ENCODE results near the gene DNAJC24. TPM values are rescaled to one million over a fixed set of nuclear protein-coding genes. Genes with fewer than 3 reads are reported as not detected.

Gene DNAJC24
- total RNA-seq, 1 donor from 2014 or later, result 26.3 TPM

- CTCF ChIA-PET, result no interaction called here
- intact Hi-C loops (cut with micrococcal nuclease), result no loop called here
These were observed 14.5 kb upstream of the DNAJC24 start for GRCh38 chr11:31355131-31355530.

GRCh38 chr11:31355817-31356216, 13.8 kb upstream of the DNAJC24 start:
- DNase-seq, result no peak
- Mint-ChIP-seq H3K4me3 (no peak overlapping the region), H3K27ac (no peak overlapping the region), H3K4me1 (no peaks in the 10 kb centered on the region), H3K36me3 (ENCODE audit: low read depth) (no peaks in the 10 kb centered on the region), H3K9me3 (no peaks in the 10 kb centered on the region), H3K27me3 (peaks cover 19% of the 10 kb centered on the region)
- POLR2A ChIA-PET, result no interaction called here
- intact Hi-C loops (cut with micrococcal nuclease), result no loop called here
- ATAC-seq (ENCODE audit: low read depth), result no peak
- no peak for TF ChIP-seq CTCF (IDR thresholded peaks at IDR 0.05)
- CTCF ChIA-PET, result no interaction called here

More at GRCh38 chr11:31355131-31355530, 14.5 kb upstream of the DNAJC24 start:
- Mint-ChIP-seq H3K27me3 (peaks cover 15% of the 10 kb centered on the region), H3K9me3 (no peaks in the 10 kb centered on the region), H3K27ac (no peak overlapping the region), H3K4me3 (no peak overlapping the region), H3K36me3 (ENCODE audit: low read depth) (no peaks in the 10 kb centered on the region), H3K4me1 (no peaks in the 10 kb centered on the region)
- DNase-seq (no peak), ATAC-seq (ENCODE audit: low read depth) (no peak)
- POLR2A ChIA-PET, result no interaction called here
- TF ChIP-seq CTCF (IDR thresholded peaks at IDR 0.05), result no peak

DNA sequence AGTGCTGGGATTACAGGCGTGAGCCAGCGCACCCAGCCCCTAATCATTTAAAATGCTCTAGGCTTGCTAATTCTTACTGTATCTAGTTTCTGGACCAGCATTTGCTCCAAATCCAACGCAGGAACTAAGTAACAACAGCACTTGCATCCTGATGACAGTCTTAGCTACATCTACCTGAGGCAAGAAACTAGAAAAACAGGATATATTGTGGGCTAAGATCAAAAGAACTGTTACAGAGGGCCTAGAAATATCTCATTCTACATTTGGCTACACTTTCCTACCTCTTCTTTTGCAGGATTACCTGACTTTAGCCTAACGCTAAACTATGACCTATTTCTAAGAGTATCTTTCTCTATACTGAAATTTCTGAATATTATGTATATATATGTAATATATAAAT, 7.9 kb upstream of the DNAJC24 start:
- H3K27ac Mint-ChIP-seq, result no peak overlapping the region
- intact Hi-C loops (cut with micrococcal nuclease), result loop anchor here (10.0 kb wide), 1 partner anchor 453 kb away; the partner anchor contains the start of gene PAX6
- CTCF ChIA-PET, result no interaction called here

DNA sequence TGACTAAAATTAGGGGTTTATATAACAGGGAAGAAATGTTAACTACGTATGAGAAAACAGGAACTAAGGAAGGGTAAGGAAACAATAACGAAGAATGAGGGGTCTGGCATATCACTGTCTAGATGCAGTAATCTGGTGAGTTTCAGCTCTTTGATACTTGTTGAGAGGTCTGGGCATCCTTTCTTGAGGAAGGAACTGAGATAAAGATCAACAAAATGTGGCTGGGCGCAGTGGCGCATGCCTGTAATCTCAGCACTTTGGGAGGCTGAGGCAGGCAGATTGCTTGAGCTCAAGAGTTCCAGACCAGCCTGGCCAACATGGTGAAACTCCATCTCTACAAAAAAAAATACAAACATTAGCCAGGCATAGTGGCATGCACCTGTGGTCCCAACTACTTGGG, 2.9 kb upstream of the DNAJC24 start:
- no peak for ATAC-seq (ENCODE audit: low read depth)
- ChIA-PET POLR2A (no interaction called here), CTCF (no interaction called here)
- intact Hi-C loops (cut with micrococcal nuclease), result loop anchor here (5.0 to 10.0 kb wide), 2 partner anchors 448 to 1216 kb away; partner anchors contain the start of genes EIF3M and PAX6
- no peak overlapping the region for H3K27ac Mint-ChIP-seq
- H3K4me1 Mint-ChIP-seq, result peaks cover 29% of the 10 kb centered on the region
- no peak for DNase-seq
- H3K9me3 Mint-ChIP-seq, result no peaks in the 10 kb centered on the region
- H3K36me3 Mint-ChIP-seq (ENCODE audit: low read depth), result peaks cover 11% of the 10 kb centered on the region
- no peak for TF ChIP-seq CTCF (IDR thresholded peaks at IDR 0.05)
- H3K27me3 Mint-ChIP-seq, result peaks cover 15% of the 10 kb centered on the region
- H3K4me3 Mint-ChIP-seq, result no peak overlapping the region

More for the DNA sequence above, 7.9 kb upstream of the DNAJC24 start:
- POLR2A ChIA-PET, result no interaction called here
- no peak overlapping the region for H3K4me3 Mint-ChIP-seq
- ATAC-seq (ENCODE audit: low read depth) (no peak), DNase-seq (no peak)
- peaks cover 16% of the 10 kb centered on the region for H3K27me3 Mint-ChIP-seq
- peaks cover 7% of the 10 kb centered on the region for H3K4me1 Mint-ChIP-seq
- no peaks in the 10 kb centered on the region for H3K9me3 Mint-ChIP-seq
- H3K36me3 Mint-ChIP-seq (ENCODE audit: low read depth), result no peaks in the 10 kb centered on the region
- TF ChIP-seq CTCF (IDR thresholded peaks at IDR 0.05), result no peak

DNA sequence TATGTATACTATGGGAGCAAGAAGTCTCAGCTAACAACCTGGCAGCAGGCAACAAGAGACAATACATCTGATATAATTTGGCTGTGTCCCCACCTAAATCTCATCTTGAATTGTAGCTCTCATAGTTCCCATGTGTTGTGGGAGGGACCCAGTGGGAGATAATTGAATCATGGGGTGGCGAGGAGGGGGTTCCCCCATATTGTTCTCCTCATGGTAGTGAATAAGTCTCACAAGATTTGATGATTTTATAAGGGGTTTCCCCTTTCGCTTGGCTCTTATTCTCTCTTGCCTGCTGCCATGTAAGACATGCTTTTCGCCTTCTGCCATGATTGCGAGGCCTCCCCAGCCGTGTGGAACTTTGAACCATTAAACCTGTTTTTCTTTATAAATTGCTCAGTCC, 6.2 kb downstream of the DNAJC24 start:
- Mint-ChIP-seq H3K9me3 (no peaks in the 10 kb centered on the region), H3K4me1 (peaks cover 16% of the 10 kb centered on the region)
- no peak for ATAC-seq (ENCODE audit: low read depth)

More for the DNA sequence above, 6.2 kb downstream of the DNAJC24 start:
- DNase-seq, result no peak
- no peak overlapping the region for H3K27ac Mint-ChIP-seq
- no peaks in the 10 kb centered on the region for H3K27me3 Mint-ChIP-seq
- intact Hi-C loops (cut with micrococcal nuclease), result loop anchor here (2.0 kb wide), 1 partner anchor 15 kb away; no protein-coding TSS in a partner anchor
- ChIA-PET CTCF (no interaction called here), POLR2A (no interaction called here)
- H3K4me3 Mint-ChIP-seq, result no peak overlapping the region
- no peak for TF ChIP-seq CTCF (IDR thresholded peaks at IDR 0.05)
- H3K36me3 Mint-ChIP-seq (ENCODE audit: low read depth), result peaks cover 37% of the 10 kb centered on the region
